Uterine smooth muscle cell (primary cell): ENCODE results near the gene OR2M7. TPM values are rescaled to one million over a fixed set of nuclear protein-coding genes. Genes with fewer than 3 reads are reported as not detected.

Source experiments
- total RNA-seq: library from RNA; depleted of rRNA; stranded (reverse); fragments of >200 nt; gene quantifications from 2 replicates; pipeline ENCODE4 v1.2.3, GENCODE V29; 2014

OR2M7 gene
- not detected in 2 replicates for total RNA-seq

GRCh38 chr1:248324468-248324867 lies at the start of gene OR2M7:
Gene OR2M7, minus strand, starts transcription at chr1:248324568. Its CDS starts 0 bp downstream, at chr1:248324568.

GRCh38 chr1:248361121-248361715 lies 36.9 kb upstream of the OR2M7 start, which contains the start of gene OR2T4:
Gene OR2T4, plus strand, starts transcription at chr1:248361665. Its CDS starts 0 bp downstream, at chr1:248361665.

GRCh38 chr1:248348475-248348874 lies 24.1 kb upstream of the OR2M7 start, which contains the start of gene OR14C36:
Gene OR14C36, plus strand, starts transcription at chr1:248348775. Its CDS starts 0 bp downstream, at chr1:248348775.

GRCh38 chr1:248303324-248303723 lies 21.0 kb downstream of the OR2M7 start, which contains the start of gene OR2T12:
Gene OR2T12, minus strand, starts transcription at chr1:248303424. Its CDS starts 7,846 bp downstream, at chr1:248295578.

GRCh38 chr1:248277876-248278275 lies 46.5 kb downstream of the OR2M7 start, which contains the start of gene OR2T33:
Gene OR2T33, minus strand, starts transcription at chr1:248277976. Its CDS starts 4,162 bp downstream, at chr1:248273814.

Other genes with a start within 250 kb of the OR2M7 start
- not detected in 2 replicates for gene OR2L13, start 229.4 kb downstream of the OR2M7 start, total RNA-seq
- not detected in 2 replicates for gene OR2M5, start 179.4 kb downstream of the OR2M7 start, total RNA-seq
- not detected in 2 replicates for gene OR2M2, start 149.7 kb downstream of the OR2M7 start, total RNA-seq
- gene OR2M3, start 127.3 kb downstream of the OR2M7 start, total RNA-seq, result not detected in 2 replicates
- gene OR2M4, start 93.2 kb downstream of the OR2M7 start, total RNA-seq, result not detected in 2 replicates
- gene OR2T33, start 46.6 kb downstream of the OR2M7 start, total RNA-seq, result not detected in 2 replicates
- not detected in 2 replicates for gene OR2T12, start 21.1 kb downstream of the OR2M7 start, total RNA-seq
- gene OR14C36, start 24.2 kb upstream of the OR2M7 start, total RNA-seq, result not detected in 2 replicates
- gene OR2T4, start 37.1 kb upstream of the OR2M7 start, total RNA-seq, result not detected in 2 replicates
- not detected in 2 replicates for gene OR2T6, start 51.2 kb upstream of the OR2M7 start, total RNA-seq
- gene OR2T1, start 78.5 kb upstream of the OR2M7 start, total RNA-seq, result not detected in 2 replicates
- not detected in 2 replicates for gene OR2T2, start 121.1 kb upstream of the OR2M7 start, total RNA-seq
- gene OR2T3, start 148.8 kb upstream of the OR2M7 start, total RNA-seq, result not detected in 2 replicates
- not detected in 2 replicates for gene OR2T5, start 164.0 kb upstream of the OR2M7 start, total RNA-seq
- not detected in 2 replicates for gene OR2G6, start 183.5 kb upstream of the OR2M7 start, total RNA-seq
- gene OR2T29, start 238.2 kb upstream of the OR2M7 start, total RNA-seq, result not detected in 2 replicates